ENCODE measurements around the gene SDK1.

SDK1 gene

DNA sequence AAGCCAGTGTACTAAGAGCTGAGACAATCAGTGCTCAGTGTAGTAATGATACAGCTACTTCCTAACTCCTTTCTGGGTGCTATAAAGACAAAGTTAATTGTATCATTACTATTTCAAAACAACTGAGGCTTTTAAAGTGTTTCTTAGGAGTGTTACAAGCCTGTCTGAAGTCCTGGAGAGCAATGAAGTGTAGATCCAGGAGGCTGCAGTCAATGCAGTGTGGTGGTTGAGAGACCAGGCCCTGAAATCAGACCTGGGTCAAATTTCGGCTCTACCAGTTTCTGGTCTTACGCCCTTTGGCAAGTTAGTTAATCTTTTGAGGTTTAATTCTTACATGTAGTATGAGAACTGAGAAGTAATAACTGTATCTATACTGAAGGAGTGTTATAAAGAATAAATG, 387.0 kb downstream of the SDK1 start:
- Histone ChIP-seq H3K4me1 (ENCODE audit: control insufficient read depth, insufficient read depth, low read length) (no peaks in the 10 kb centered on the region), H3K4me3 (ENCODE audit: low read depth, low read length) (no peak overlapping the region), H3K9me3 (ENCODE audit: control insufficient read depth, insufficient read depth, low read depth, low read length) (no peaks in the 10 kb centered on the region), H3K27ac (ENCODE audit: extremely low read depth, low read depth, low read length) (no peak overlapping the region), H3K36me3 (ENCODE audit: control insufficient read depth in 2 of 2, insufficient read depth in 1 of 2, low read length in 2 of 2) (no peaks in the 10 kb centered on the region)
- no peak for TF ChIP-seq ZNF24 (tag by site-specific recombination; IDR thresholded peaks at IDR 0.05)
- TF ChIP-seq, protein P1, sequence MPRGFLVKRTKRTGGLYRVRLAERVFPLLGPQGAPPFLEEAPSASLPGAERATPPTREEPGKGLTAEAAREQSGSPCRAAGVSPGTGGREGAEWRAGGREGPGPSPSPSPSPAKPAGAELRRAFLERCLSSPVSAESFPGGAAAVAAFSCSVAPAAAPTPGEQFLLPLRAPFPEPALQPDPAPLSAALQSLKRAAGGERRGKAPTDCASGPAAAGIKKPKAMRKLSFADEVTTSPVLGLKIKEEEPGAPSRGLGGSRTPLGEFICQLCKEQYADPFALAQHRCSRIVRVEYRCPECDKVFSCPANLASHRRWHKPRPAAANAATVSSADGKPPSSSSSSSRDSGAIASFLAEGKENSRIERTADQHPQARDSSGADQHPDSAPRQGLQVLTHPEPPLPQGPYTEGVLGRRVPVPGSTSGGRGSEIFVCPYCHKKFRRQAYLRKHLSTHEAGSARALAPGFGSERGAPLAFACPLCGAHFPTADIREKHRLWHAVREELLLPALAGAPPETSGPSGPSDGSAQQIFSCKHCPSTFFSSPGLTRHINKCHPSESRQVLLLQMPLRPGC (tag by site-specific recombination; IDR thresholded peaks at IDR 0.05), result no peak
- TF ChIP-seq, protein P2, sequence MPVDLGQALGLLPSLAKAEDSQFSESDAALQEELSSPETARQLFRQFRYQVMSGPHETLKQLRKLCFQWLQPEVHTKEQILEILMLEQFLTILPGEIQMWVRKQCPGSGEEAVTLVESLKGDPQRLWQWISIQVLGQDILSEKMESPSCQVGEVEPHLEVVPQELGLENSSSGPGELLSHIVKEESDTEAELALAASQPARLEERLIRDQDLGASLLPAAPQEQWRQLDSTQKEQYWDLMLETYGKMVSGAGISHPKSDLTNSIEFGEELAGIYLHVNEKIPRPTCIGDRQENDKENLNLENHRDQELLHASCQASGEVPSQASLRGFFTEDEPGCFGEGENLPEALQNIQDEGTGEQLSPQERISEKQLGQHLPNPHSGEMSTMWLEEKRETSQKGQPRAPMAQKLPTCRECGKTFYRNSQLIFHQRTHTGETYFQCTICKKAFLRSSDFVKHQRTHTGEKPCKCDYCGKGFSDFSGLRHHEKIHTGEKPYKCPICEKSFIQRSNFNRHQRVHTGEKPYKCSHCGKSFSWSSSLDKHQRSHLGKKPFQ (tag by site-specific recombination; IDR thresholded peaks at IDR 0.05), result no peak
- TF ChIP-seq, protein P3, sequence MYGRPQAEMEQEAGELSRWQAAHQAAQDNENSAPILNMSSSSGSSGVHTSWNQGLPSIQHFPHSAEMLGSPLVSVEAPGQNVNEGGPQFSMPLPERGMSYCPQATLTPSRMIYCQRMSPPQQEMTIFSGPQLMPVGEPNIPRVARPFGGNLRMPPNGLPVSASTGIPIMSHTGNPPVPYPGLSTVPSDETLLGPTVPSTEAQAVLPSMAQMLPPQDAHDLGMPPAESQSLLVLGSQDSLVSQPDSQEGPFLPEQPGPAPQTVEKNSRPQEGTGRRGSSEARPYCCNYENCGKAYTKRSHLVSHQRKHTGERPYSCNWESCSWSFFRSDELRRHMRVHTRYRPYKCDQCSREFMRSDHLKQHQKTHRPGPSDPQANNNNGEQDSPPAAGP (tag by site-specific recombination; IDR thresholded peaks at IDR 0.05), result no peak
- TF ChIP-seq ZNF521 (tag by site-specific recombination; IDR thresholded peaks at IDR 0.05), result no peak
- no peak for TF ChIP-seq KLF9 (tag by site-specific recombination; IDR thresholded peaks at IDR 0.05; ENCODE audit: low read depth)
- TF ChIP-seq, protein P4, sequence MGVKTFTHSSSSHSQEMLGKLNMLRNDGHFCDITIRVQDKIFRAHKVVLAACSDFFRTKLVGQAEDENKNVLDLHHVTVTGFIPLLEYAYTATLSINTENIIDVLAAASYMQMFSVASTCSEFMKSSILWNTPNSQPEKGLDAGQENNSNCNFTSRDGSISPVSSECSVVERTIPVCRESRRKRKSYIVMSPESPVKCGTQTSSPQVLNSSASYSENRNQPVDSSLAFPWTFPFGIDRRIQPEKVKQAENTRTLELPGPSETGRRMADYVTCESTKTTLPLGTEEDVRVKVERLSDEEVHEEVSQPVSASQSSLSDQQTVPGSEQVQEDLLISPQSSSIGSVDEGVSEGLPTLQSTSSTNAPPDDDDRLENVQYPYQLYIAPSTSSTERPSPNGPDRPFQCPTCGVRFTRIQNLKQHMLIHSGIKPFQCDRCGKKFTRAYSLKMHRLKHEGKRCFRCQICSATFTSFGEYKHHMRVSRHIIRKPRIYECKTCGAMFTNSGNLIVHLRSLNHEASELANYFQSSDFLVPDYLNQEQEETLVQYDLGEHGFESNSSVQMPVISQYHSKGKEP (tag by site-specific recombination; IDR thresholded peaks at IDR 0.05), result no peak
- TF ChIP-seq HOXA7 (CRISPR knock-in tag; IDR thresholded peaks at IDR 0.05; ENCODE audit: borderline replicate concordance), result no peak
- TF ChIP-seq ZNF174 (tag by site-specific recombination; IDR thresholded peaks at IDR 0.05), result no peak
- no peak for TF ChIP-seq ZNF202 (tag by site-specific recombination; IDR thresholded peaks at IDR 0.05; ENCODE audit: borderline replicate concordance)
- TF ChIP-seq ZNF354C (tag by site-specific recombination; IDR thresholded peaks at IDR 0.05; ENCODE audit: borderline replicate concordance, low read depth), result no peak
- TF ChIP-seq ZNF530 (tag by site-specific recombination; IDR thresholded peaks at IDR 0.05; ENCODE audit: low read depth), result no peak
- ChIA-PET CTCF (no interaction called here), POLR2A (no interaction called here)

DNA sequence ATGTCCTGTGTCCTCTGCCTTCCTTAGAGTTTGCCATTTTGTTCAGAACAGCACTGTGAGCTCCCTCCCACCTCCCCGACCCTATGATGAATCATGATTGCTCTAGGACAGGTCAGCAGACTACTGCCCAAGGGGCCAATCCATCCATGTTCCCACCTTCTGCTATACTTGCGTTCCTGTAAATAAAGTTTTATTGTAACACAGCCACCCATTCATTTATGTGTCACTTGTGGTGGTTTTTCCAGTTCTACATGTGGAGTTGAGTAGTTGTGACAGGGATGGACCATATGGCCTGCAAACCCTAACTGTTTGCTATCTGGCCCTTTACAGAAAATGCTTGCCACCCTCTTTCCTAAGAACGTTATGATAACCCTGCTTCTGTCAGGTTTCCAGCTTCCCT, 387.8 kb downstream of the SDK1 start:
- Histone ChIP-seq H3K4me1 (ENCODE audit: control insufficient read depth, insufficient read depth, low read length) (no peaks in the 10 kb centered on the region), H3K4me3 (ENCODE audit: low read depth, low read length) (no peak overlapping the region), H3K9me3 (ENCODE audit: control insufficient read depth, insufficient read depth, low read depth, low read length) (no peaks in the 10 kb centered on the region), H3K36me3 (ENCODE audit: control insufficient read depth in 2 of 2, insufficient read depth in 1 of 2, low read length in 2 of 2) (no peaks in the 10 kb centered on the region), H3K27ac (ENCODE audit: extremely low read depth, low read depth, low read length) (no peak overlapping the region)
- TF ChIP-seq ZNF548 (tag by site-specific recombination; IDR thresholded peaks at IDR 0.05), result no peak
- peak; percentile 21 for TF ChIP-seq SETDB1 (IDR thresholded peaks at IDR 0.05; ENCODE audit: insufficient read length, low read length)
- TF ChIP-seq ZNF16 (tag by site-specific recombination; IDR thresholded peaks at IDR 0.05; ENCODE audit: low read depth), result no peak
- POLR2A ChIA-PET, result no interaction called here
- CTCF ChIA-PET, result interaction anchor here (0.6 kb wide), 2 partner anchors 678 to 824 kb away, joined by 3 read pairs; no protein-coding TSS in a partner anchor

DNA sequence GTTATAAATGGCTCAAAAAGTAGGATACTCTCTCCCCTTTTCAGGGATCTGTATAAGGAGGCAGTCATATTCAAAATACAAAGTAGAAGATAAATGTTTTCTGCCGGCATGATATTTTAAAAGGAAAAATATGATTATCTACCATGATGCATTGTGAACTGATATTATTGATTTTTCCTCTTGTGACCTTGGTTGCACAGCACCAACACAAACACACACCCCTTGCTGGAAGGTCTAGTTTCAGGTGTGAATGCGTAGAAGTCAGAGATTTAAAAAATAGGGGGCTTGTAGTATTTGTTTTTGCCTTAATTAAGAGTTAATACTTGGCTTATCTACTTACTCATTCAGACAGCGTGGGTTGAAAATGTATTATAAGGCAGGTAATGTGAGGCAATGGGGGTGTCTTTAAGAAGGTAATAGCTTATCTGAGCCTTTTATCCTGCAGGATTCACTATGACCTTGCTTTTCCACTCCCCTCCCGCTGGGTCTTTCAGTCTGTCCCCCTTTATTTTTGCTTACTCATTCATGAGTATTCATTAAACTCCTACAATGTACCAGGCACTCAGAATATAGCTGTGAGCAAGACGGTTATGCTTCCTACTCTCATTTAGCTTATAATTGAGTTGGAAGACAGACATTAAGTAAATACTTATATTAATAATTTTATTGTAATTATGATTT, 390.6 kb downstream of the SDK1 start:
- POLR2A ChIA-PET, result no interaction called here
- TF ChIP-seq ZNF626 (tag by site-specific recombination; IDR thresholded peaks at IDR 0.05) (no peak), ZNF549 (tag by site-specific recombination; IDR thresholded peaks at IDR 0.05) (no peak), ZNF311 (tag by site-specific recombination; IDR thresholded peaks at IDR 0.05; ENCODE audit: borderline replicate concordance) (no peak)
- TF ChIP-seq, protein P5, sequence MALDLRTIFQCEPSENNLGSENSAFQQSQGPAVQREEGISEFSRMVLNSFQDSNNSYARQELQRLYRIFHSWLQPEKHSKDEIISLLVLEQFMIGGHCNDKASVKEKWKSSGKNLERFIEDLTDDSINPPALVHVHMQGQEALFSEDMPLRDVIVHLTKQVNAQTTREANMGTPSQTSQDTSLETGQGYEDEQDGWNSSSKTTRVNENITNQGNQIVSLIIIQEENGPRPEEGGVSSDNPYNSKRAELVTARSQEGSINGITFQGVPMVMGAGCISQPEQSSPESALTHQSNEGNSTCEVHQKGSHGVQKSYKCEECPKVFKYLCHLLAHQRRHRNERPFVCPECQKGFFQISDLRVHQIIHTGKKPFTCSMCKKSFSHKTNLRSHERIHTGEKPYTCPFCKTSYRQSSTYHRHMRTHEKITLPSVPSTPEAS (tag by site-specific recombination; IDR thresholded peaks at IDR 0.05), result no peak
- no peaks in the 10 kb centered on the region for H3K36me3 ChIP-seq (ENCODE audit: control insufficient read depth in 2 of 2, insufficient read depth in 1 of 2, low read length in 2 of 2)
- H3K4me1 ChIP-seq (ENCODE audit: control insufficient read depth, insufficient read depth, low read length), result no peaks in the 10 kb centered on the region
- H3K9me3 ChIP-seq (ENCODE audit: control insufficient read depth, insufficient read depth, low read depth, low read length), result no peaks in the 10 kb centered on the region
- CTCF ChIA-PET, result interaction anchor here (0.6 kb wide), 1 partner anchor 32 kb away, joined by 3 read pairs; no protein-coding TSS in a partner anchor
- no peak overlapping the region for H3K4me3 ChIP-seq (ENCODE audit: low read depth, low read length)
- no peak overlapping the region for H3K27ac ChIP-seq (ENCODE audit: extremely low read depth, low read depth, low read length)

All from HEK293 (cell line).